ENCODE measurements around the gene P4HA1. TPM values are rescaled to one million over a fixed set of nuclear protein-coding genes. Genes with fewer than 3 reads are reported as not detected.
"Not testable (repeated sequence)": the region's sequence is repeated elsewhere in the genome, so short reads cannot be mapped to it uniquely, and the experiment has no call there.

P4HA1 gene
- total RNA-seq, 1 experiment from 2014 or later = 58.5 TPM

DNA sequence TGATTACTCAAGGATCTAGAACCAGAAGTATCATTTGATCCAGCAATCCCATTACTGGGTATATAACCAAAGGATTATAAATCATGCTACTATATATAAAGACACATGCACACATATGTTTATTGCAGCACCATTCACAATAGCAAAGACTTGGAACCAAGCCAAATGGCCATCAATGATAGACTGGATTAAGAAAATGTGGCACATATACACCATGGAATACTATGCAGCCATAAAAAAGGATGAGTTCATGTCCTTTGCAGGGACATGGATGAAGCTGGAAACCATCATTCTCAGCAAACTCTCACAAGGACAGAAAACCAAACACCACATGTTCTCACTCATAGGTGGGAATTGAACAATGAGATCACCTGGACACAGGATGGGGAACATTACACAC lies 101.2 kb downstream of the P4HA1 start:
- H3K9me3 ChIP-seq (ENCODE audit: control insufficient read depth, insufficient read depth, low read depth, low read length); ATAC-seq; BruUV-seq (replicated peaks); H3K36me3 ChIP-seq (ENCODE audit: control insufficient read depth, insufficient read depth, low read length); H3K27ac ChIP-seq (ENCODE audit: low read length); CTCF ChIA-PET; intact Hi-C loops (cut with micrococcal nuclease; ENCODE audit: unreplicated experiment); POLR2A ChIA-PET; H3K4me1 ChIP-seq (ENCODE audit: control insufficient read depth, insufficient read depth, low read length); DNase-seq (ENCODE audit: low read depth, low spot score); in situ Hi-C loops (cut with HindIII; ENCODE audit: low pct_unique_long_range_greater_than_20kb, low sequenced_read_pairs); H3K4me3 ChIP-seq (ENCODE audit: low read depth in 2 of 2, low read length in 2 of 2); H3K27me3 ChIP-seq (ENCODE audit: control insufficient read depth, insufficient read depth, low read length): not testable (repeated sequence)

DNA sequence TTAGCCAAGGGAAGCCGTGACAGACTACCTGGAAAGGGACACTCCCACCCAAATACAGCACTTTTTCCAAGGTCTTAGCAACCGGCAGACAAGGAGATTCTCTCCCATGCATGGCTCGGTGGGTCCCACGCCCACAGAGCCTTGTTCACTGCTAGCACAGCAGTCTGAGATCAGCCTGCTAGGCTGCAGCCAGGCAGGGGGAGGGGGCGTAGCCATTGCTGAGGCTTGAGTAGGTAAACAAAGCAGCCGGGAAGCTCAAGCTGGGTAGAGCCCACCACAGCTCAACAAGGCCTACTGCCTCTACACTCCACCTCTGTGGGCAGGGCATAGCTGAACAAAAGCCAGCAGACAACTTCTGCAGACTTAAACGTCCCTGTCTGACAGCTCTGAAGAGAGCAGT lies 106.9 kb downstream of the P4HA1 start:
- H3K36me3 ChIP-seq (ENCODE audit: control insufficient read depth, insufficient read depth, low read length); H3K4me1 ChIP-seq (ENCODE audit: control insufficient read depth, insufficient read depth, low read length); H3K27me3 ChIP-seq (ENCODE audit: control insufficient read depth, insufficient read depth, low read length); POLR2A ChIA-PET; intact Hi-C loops (cut with micrococcal nuclease; ENCODE audit: unreplicated experiment); H3K4me3 ChIP-seq (ENCODE audit: low read depth in 2 of 2, low read length in 2 of 2); H3K9me3 ChIP-seq (ENCODE audit: control insufficient read depth, insufficient read depth, low read depth, low read length); CTCF ChIA-PET; H3K27ac ChIP-seq (ENCODE audit: low read length); ATAC-seq; in situ Hi-C loops (cut with HindIII; ENCODE audit: low pct_unique_long_range_greater_than_20kb, low sequenced_read_pairs); DNase-seq (ENCODE audit: low read depth, low spot score); BruUV-seq (replicated peaks): not testable (repeated sequence)

GRCh38 chr10:72984618-72985017 lies 112.0 kb downstream of the P4HA1 start:
- POLR2A ChIA-PET; CTCF ChIA-PET; H3K27ac ChIP-seq (ENCODE audit: low read length); H3K27me3 ChIP-seq (ENCODE audit: control insufficient read depth, insufficient read depth, low read length); ATAC-seq; H3K4me3 ChIP-seq (ENCODE audit: low read depth in 2 of 2, low read length in 2 of 2); H3K4me1 ChIP-seq (ENCODE audit: control insufficient read depth, insufficient read depth, low read length); in situ Hi-C loops (cut with HindIII; ENCODE audit: low pct_unique_long_range_greater_than_20kb, low sequenced_read_pairs); BruUV-seq (replicated peaks); DNase-seq (ENCODE audit: low read depth, low spot score); intact Hi-C loops (cut with micrococcal nuclease; ENCODE audit: unreplicated experiment); H3K9me3 ChIP-seq (ENCODE audit: control insufficient read depth, insufficient read depth, low read depth, low read length); H3K36me3 ChIP-seq (ENCODE audit: control insufficient read depth, insufficient read depth, low read length): not testable (repeated sequence)

GRCh38 chr10:72981882-72982529 lies 114.7 kb downstream of the P4HA1 start:
- TF ChIP-seq TCF7L2 (IDR thresholded peaks at IDR 0.05; ENCODE audit: low read depth, low read length) (no peak), POLR2AphosphoS5 (IDR thresholded peaks at IDR 0.05; ENCODE audit: low read depth, low read length) (no peak), SIN3A (IDR thresholded peaks at IDR 0.05; ENCODE audit: borderline replicate concordance, insufficient read depth, low read depth, low read length) (no peak)
- TF ChIP-seq, protein P1, sequence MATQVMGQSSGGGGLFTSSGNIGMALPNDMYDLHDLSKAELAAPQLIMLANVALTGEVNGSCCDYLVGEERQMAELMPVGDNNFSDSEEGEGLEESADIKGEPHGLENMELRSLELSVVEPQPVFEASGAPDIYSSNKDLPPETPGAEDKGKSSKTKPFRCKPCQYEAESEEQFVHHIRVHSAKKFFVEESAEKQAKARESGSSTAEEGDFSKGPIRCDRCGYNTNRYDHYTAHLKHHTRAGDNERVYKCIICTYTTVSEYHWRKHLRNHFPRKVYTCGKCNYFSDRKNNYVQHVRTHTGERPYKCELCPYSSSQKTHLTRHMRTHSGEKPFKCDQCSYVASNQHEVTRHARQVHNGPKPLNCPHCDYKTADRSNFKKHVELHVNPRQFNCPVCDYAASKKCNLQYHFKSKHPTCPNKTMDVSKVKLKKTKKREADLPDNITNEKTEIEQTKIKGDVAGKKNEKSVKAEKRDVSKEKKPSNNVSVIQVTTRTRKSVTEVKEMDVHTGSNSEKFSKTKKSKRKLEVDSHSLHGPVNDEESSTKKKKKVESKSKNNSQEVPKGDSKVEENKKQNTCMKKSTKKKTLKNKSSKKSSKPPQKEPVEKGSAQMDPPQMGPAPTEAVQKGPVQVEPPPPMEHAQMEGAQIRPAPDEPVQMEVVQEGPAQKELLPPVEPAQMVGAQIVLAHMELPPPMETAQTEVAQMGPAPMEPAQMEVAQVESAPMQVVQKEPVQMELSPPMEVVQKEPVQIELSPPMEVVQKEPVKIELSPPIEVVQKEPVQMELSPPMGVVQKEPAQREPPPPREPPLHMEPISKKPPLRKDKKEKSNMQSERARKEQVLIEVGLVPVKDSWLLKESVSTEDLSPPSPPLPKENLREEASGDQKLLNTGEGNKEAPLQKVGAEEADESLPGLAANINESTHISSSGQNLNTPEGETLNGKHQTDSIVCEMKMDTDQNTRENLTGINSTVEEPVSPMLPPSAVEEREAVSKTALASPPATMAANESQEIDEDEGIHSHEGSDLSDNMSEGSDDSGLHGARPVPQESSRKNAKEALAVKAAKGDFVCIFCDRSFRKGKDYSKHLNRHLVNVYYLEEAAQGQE (IDR thresholded peaks at IDR 0.05; ENCODE audit: insufficient read depth in 1 of 2, low read depth in 2 of 2, low read length in 1 of 2) = no peak
- TF ChIP-seq, protein P2, sequence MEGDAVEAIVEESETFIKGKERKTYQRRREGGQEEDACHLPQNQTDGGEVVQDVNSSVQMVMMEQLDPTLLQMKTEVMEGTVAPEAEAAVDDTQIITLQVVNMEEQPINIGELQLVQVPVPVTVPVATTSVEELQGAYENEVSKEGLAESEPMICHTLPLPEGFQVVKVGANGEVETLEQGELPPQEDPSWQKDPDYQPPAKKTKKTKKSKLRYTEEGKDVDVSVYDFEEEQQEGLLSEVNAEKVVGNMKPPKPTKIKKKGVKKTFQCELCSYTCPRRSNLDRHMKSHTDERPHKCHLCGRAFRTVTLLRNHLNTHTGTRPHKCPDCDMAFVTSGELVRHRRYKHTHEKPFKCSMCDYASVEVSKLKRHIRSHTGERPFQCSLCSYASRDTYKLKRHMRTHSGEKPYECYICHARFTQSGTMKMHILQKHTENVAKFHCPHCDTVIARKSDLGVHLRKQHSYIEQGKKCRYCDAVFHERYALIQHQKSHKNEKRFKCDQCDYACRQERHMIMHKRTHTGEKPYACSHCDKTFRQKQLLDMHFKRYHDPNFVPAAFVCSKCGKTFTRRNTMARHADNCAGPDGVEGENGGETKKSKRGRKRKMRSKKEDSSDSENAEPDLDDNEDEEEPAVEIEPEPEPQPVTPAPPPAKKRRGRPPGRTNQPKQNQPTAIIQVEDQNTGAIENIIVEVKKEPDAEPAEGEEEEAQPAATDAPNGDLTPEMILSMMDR (IDR thresholded peaks at IDR 0.05) = no peak
- in situ Hi-C loops (cut with HindIII; ENCODE audit: low pct_unique_long_range_greater_than_20kb, low sequenced_read_pairs) = no loop called here
- peaks cover 19% of the 10 kb centered on the region; the same call in 1 of the 2 replicates for H3K9me3 ChIP-seq (ENCODE audit: control insufficient read depth, insufficient read depth, low read depth, low read length)
- ATAC-seq = no peak
- DNase-seq (ENCODE audit: low read depth, low spot score) = no peak
- no peaks in the 10 kb centered on the region for H3K36me3 ChIP-seq (ENCODE audit: control insufficient read depth, insufficient read depth, low read length)
- POLR2A ChIA-PET = interaction anchor here (0.6 kb wide), 1 partner anchor 35 kb away, joined by 9 read pairs; no protein-coding TSS in a partner anchor
- H3K4me3 ChIP-seq (ENCODE audit: low read depth in 2 of 2, low read length in 2 of 2) = no peak overlapping the region
- CTCF ChIA-PET = no interaction called here
- intact Hi-C loops (cut with micrococcal nuclease; ENCODE audit: unreplicated experiment) = no loop called here
- H3K4me1 ChIP-seq (ENCODE audit: control insufficient read depth, insufficient read depth, low read length) = no peaks in the 10 kb centered on the region
- H3K27me3 ChIP-seq (ENCODE audit: control insufficient read depth, insufficient read depth, low read length) = no peaks in the 10 kb centered on the region
- no TSS peak for BruUV-seq (replicated peaks)
- no peak overlapping the region for H3K27ac ChIP-seq (ENCODE audit: low read length)
